Stimulated activated CD8-positive, alpha-beta memory T cell treated with anti-CD3 and anti-CD28 coated beads, Interleukin-15, amount 100 ng/mL, for 1 hour (primary cell): ENCODE measurements around the gene SEMG2.

Experiments used
- DNase-seq: peaks from one replicate; pipeline ENCODE4 v3.0.0-alpha.2; 2020; ENCODE audit warnings: low read depth

SEMG2 gene

GRCh38 chr20:45229264-45230056 is 8.3 kb downstream of the SEMG2 start:
- no peak for DNase-seq

- no peak for DNase-seq
Observed at GRCh38 chr20:45230631-45231030, 9.5 kb downstream of the SEMG2 start.

- DNase-seq = no peak
Observed at GRCh38 chr20:45235995-45236394, 14.8 kb downstream of the SEMG2 start.

GRCh38 chr20:45238139-45238538 is 17.0 kb downstream of the SEMG2 start:
- DNase-seq = no peak

GRCh38 chr20:45246109-45246508 is 24.9 kb downstream of the SEMG2 start:
- DNase-seq = no peak

- DNase-seq = no peak
Observed at GRCh38 chr20:45247865-45248264, 26.7 kb downstream of the SEMG2 start.

- no peak for DNase-seq
Observed at GRCh38 chr20:45248609-45249008, 27.4 kb downstream of the SEMG2 start.

- no peak for DNase-seq
Observed at GRCh38 chr20:45251884-45252560, 30.8 kb downstream of the SEMG2 start.

GRCh38 chr20:45253261-45253660 is 32.1 kb downstream of the SEMG2 start:
- DNase-seq = no peak

GRCh38 chr20:45254383-45255262 is 33.5 kb downstream of the SEMG2 start, which contains the start of gene SLPI:
TSS of gene SLPI (minus strand) at chr20:45254564. CDS start at chr20:45254543, 21 bp downstream.
- no peak for DNase-seq

- no peak for DNase-seq
Observed at GRCh38 chr20:45257161-45257560, 36.0 kb downstream of the SEMG2 start.

GRCh38 chr20:45257711-45258110 is 36.5 kb downstream of the SEMG2 start:
- DNase-seq = no peak

- DNase-seq = no peak
Observed at GRCh38 chr20:45258259-45258658, 37.1 kb downstream of the SEMG2 start.

GRCh38 chr20:45258664-45259063 is 37.5 kb downstream of the SEMG2 start:
- DNase-seq = no peak

GRCh38 chr20:45263556-45264266 is 42.5 kb downstream of the SEMG2 start:
- DNase-seq = no peak

- no peak for DNase-seq
Observed at GRCh38 chr20:45266977-45267376, 45.8 kb downstream of the SEMG2 start.

- no peak for DNase-seq
Observed at GRCh38 chr20:45268531-45268930, 47.4 kb downstream of the SEMG2 start.

- no peak for DNase-seq
Observed at GRCh38 chr20:45269056-45269455, 47.9 kb downstream of the SEMG2 start.

GRCh38 chr20:45269754-45270270 is 48.6 kb downstream of the SEMG2 start:
- DNase-seq = no peak
